Endometrium (tissue), 2 donors: ENCODE results near the gene SH3PXD2A.
"Not testable (repeated sequence)": the region's sequence is repeated elsewhere in the genome, so short reads cannot be mapped to it uniquely, and the experiment has no call there.

Experiments used
- FAIRE-seq: peaks from 2 replicates; lab custom pipeline; 2012; peaks lifted over from hg19 to GRCh38; lab: Jason Lieb, UNC
- donor health status: control.
- donor health status: control.

SH3PXD2A gene

DNA sequence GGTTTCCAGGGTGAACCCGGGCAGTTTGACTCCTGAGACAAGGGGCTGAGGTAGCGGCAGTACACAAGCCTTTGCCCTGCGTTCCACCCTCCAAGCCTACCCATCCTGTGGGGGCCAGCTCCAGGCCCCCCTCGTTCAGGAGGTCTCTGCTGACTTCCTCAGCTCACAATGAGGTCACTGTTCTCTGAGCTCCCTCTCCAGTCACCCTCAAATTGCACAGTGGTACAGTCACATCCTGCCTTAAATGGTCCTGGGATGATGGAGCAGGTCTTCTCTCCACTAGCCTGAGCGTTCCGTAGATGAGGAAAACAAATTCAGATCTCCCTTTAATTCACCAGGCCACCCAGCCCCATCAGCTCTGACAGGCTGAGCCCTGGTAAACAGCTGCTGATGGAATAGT is 90.2 kb downstream of the SH3PXD2A start:
- no peak for FAIRE-seq

DNA sequence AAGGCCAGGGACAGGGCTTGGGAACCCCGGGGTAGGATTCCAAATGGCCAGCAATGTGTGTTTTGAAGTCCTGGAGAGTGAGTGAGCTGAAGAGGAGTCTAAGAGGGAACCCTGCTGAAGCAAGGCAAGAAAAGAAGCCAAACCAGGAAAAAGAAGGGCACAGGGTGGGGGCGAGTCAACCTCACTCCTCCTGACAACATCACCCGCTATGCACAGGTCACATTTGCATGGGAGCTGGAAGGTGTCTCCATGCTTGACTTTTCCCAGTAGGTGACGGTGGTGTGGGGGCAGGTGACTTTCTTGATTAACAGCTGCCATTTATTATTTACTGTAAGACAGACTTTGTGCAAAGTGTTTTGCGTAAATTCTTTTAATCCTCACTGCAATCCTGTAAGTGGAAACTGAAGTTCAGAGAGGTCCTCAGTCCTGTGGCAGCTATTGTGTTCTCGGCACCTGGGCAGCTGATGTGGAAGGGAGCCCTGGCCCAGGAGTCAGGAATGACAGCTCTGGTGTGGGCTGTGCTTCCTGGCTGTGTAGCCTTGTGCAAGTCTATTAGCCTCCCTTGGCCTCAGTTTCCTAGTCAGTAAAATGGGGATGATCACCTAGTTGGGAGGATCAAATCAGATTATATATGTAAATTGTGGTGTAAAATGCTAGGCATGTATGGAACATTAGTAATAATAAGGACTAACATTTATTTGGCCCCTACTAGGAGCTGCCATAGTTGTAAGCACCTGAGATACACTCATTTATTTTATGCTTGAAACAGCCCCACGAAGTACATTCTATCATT is 90.9 kb downstream of the SH3PXD2A start:
- no peak for FAIRE-seq

- FAIRE-seq = no peak
Observed at GRCh38 chr10:103763374-103764202, 91.8 kb downstream of the SH3PXD2A start.

DNA sequence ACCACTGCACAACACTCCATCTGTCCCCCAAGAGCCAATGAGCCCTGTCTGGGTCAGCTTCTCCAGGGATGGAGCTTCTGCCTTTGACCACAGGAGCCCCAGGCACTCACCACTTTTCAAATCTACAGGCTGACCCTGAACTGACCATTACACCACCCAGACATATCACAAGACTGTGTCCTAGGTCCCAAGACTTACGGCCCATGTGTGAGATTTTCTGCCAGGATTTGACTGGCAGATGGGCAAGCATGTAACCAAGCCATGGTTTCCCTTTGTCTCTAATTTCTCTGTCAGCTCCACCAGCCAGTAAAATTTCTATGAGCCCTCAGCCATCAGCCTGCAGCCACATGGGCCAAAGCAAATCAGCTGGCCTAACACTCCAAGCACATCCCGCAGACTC is 92.5 kb downstream of the SH3PXD2A start:
- FAIRE-seq = no peak

DNA sequence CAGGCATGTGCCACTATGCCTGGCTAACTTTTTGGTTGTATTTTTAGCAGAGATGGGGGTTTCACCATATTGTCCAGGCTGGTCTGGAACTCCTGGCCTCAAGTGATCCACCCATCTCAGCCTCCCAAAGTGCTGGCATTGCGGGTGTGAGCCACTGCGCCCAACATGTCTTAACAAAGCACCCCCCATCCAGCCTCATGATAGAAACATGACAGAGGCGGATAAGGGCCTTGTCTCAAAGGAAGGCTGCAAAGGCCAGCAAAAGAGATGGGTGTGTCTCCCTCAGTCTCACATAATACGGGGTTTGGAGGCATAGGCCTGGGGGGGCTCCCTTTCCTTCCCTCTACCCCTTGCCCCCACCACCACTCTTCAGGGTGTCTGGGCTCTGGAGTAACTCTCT is 93.2 kb downstream of the SH3PXD2A start:
- FAIRE-seq = no peak

DNA sequence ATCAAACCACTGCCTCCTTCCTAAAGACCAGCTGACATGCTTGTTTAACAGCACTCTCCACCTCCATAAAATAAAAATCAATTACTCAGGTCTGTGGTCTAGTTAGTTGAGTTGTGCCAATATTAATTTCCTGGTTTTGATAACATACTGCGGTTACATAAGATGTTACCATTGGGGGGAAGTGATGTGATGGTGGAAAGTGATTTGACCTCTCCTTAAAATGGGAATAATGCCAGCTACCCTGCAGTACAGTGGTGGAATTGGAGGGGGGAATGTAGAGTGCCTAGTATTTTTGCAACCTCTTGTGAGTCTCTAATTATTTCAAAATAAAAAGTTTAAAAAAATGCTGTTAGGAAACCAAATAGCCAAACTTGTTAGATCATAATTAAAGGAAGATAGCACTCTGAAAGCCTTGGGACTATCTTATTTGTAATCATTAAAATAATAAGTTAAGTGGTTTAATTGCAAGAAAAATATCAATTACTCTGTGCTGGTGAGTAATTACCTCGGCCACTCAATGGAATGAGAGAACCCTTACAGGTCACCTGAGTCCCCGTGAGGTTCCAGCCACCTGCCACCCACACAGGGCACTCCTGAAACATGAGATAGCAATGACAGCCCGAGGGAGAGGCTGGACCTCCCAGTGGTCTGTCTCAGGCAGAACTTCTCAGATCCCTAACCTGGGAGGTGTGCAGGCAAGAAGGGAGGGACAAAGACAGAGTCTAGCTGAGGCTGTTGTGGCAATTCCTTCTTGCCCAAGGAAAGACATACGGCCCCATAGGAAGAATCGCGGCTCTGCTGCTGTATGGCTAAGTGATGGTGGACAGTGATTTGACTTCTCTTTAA is 94.1 kb downstream of the SH3PXD2A start:
- no peak for FAIRE-seq

DNA sequence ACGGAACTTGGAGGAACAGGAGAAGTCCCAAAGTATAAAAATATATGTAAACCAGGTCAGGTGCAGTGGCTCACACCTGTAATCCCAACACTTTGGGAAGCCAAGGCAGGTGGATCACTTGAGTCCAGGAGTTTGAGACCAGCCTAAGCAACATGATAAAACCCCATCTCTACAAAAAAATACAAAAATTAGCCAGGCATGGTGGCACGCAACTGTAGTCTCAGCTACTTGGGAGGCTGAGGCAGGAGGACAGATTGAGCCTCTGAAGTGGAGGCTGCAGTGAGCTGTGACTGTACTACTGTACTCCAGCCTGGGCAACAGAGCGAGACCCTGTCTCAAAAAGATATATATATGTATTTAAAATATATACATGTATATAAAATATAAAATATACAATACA is 95.1 kb downstream of the SH3PXD2A start:
- FAIRE-seq = not testable (repeated sequence)

DNA sequence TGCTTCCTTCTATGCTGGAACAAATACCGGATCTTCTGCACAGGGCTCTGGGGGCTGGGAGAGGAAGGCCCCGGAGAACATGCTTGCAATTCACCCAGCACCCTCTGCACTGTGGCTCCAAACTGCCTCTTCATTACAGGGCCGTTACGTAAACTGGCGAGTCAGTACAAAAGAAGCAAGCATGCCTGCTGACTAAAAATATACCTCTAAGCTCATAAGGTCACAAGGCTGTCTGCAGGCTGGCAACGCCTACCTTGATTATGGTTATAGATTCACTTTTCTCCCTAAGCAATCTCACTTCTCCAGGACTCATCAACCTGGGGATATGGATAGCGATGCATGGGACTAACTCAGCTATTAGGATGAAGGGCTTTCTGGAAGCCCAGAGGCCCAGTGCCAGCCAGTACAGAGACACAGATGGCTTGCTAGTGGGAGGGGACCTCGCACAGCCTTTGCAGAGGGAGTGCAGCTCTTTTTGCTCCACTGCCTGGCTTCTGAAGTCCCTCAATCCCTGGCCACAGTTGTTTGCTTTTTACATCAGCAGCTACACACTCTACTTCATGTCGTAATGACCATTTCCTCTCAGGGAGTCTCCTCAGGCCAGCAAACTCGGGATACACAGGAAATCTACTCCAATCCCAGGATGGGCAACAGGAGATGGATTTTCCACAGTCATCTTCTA is 96.1 kb downstream of the SH3PXD2A start:
- no peak for FAIRE-seq

DNA sequence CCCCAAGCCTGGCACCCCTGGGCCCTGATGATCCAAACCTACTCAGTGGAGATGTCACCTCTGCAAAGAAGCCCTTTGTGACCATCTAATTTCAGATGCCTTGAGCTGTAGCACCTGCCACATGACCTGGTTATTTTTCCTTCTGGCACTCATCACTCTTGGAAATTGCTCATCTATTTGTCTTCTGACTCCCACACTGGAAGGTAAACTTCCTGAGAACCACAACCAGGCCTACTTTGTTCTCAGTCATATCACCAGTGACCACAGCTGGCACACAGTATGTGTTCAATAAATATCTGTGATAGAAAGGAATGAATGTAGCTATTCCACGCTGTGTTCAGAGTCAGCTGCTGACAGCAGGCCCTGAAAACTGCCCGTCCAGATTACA is 97.1 kb downstream of the SH3PXD2A start:
- FAIRE-seq = no peak

DNA sequence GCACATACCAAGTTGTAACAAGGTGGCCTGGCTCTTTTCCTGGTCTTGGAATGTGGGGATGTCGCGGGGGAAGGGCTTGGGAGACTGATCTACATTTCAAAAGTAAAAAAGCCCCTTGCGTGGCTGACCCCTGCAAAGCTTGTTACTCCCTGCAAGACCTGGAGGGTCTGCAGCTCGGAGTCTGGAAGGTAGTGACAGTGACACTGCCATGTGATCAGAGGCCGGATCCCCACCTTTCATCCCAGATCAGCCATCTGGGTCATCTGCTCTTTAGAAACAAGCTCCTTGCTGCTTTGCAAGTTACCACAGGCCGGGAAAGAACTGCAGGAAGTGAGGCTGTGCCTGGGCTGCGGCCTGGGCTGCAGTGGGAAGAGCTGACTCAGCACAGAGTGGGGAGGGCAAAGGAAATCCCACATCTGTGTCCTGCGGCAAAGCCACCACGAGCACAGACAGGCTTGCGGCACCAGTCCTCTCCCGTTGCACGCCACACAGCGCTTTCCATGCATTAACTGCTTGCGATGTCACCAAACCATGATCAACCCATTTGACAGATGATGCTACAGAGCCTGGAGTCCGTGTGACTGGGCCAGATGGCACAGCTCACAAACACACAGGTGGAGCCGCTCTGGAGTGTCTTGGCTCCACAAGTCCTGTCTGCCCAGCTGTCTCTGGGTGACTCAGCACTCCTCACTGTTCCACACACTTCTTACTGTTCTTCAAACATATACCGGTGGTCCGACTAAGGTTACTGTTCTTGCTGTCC is 97.7 kb downstream of the SH3PXD2A start:
- FAIRE-seq = no peak

DNA sequence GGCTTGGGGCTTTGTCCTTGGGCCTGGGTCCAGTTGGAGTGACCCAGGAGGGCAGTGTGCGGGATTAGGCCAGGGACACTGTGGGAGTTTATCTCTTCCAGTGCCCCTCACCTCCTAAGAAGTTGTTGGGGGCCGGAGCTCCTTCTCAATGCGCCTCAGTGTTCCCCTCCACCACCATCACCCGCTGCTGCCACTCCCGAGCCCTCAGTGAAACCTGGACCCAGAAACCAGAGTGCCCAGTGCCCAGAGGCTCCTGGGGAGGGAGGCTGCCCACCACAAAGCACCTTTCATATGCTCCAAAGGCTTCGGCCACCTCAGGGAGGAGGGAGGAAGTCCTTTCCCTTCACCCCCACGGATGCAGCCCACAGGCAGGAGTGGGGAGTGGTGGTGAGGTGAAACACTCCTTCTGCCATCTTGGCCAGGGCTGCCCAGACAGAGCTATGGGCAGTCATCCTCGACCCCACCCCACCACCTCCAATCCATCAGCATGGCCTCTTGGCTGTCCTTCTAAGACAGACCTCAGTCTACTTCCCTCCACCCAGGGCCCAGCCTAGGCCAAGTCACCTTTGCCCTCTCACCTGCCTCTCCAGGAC is 99.0 kb downstream of the SH3PXD2A start:
- no peak for FAIRE-seq

DNA sequence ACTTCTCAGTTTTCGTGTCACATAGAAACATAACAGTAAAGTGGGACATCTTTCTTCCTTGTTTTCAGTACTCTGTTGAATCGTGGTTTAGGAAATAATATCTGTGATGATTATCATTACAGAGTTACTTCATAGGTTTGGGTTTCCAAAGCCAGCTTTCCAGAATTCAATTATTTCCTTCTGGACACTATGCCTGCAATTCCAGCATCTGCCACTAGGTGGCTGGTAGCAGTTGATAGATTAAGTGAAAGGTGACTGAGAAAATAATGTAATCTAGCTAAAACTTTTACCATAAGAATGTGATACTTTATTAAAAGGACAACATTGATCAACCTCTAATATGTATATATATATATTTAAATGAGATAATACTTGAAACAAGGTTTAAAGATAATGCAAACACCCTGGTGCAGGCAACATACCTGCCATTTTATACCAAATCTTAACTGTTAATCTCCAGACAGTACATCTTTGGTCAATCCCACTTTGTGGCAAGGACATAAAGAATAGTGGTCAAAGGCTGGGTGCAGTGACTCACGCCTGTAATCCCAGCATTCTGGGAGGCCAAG is 102.6 kb downstream of the SH3PXD2A start:
- no peak for FAIRE-seq

- FAIRE-seq = no peak
Observed at GRCh38 chr10:103751667-103752290, 103.6 kb downstream of the SH3PXD2A start.

DNA sequence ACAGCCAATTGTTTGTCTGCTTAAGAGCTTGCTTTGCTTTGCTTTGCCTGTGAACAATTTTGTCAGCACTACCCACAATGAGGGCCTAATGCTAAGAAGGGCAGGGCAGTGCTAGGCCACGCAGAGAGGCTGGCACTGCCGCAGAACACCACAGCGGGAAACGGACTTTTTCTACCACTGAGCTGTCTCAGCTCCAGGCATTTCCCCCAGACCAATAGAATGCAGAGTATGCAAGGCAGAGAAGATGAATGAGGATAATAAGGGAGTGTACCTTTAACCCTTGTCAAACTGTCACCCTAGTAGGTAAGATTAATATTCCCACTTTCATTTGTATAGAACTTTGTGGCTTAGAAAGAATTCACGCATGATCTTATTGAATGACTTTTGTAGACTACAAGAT is 104.5 kb downstream of the SH3PXD2A start:
- no peak for FAIRE-seq

DNA sequence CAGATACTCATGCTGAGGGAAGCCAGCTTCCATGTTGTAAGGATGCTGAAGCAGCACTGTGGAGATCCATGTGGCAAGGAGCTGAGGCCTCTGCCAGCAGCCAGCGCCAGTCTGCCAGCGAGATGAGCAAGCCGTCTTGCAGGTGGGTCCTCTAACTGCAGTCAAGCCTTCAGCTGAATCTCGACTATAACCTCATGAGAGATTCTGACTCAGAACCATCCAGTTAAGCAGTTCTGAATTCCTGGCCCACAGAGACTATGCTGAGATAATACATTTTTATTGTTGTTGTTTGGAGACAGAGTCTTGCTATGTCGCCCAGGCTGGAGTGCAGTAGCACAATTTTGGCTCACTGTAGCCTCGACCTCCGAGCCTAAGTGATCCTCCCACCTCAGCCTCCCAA is 105.6 kb downstream of the SH3PXD2A start:
- no peak for FAIRE-seq

GRCh38 chr10:103748020-103748419 is 107.4 kb downstream of the SH3PXD2A start:
- FAIRE-seq = no peak

DNA sequence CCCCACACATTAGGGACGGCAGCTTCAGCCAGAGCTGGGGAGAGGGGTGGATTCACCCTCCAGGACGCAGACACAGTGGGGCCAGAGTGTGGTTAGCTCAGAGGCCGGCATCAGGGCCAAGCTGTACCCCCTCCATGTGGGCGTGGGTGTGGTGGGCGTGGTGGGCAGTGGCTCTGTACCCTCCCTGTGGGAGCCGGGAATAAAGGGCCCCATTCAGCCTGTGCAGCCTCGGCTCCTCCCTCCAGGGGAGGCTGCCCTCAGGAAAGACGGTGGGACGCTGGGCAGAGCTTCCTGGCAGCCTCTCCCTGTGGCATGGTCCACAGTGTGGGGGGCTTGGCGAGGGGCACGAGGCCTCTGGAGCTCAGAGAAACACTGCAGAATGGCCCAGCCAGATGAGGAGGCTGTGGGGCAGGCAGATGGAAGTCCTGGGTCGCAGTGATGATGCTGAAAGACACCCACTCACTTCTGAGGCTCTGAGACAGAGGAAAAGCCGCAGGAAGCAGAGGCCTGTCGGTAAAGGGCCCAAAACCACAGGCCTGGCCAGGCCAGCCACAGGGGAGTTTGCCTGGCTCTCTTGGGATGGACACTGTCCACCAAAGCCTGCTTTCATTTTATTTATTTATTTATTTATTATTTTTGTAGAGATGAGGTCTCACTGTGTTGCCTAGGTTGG is 108.0 kb downstream of the SH3PXD2A start:
- no peak for FAIRE-seq

DNA sequence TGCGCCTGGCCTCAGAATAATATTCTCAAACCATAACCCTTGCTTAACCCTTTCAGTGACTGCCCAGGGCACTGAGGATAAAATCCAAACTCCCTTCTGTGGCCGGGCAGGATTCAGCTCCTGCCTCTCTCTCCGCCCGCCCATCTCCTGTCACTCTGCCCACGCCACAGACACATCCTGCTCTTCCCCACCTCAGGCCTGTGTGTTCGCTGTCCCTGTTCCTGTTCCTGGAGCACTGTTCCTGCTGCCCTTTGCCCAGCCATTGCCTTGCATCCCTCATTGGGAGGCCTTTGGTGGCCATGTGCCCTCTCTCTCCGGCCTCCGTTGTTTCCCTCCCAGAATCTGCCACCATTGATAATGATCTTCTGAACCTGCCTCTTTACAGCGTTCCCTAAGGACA is 108.8 kb downstream of the SH3PXD2A start:
- no peak for FAIRE-seq
